Suprapubic skin (tissue), 4 donors: ENCODE results near the gene RPS6KA2. TPM values are rescaled to one million over a fixed set of nuclear protein-coding genes. Genes with fewer than 3 reads are reported as not detected.

Experiments
- DNase-seq, 2 donors: peaks; one replicate each; pipeline ENCODE4 v3.0.0-alpha.2; 2019; ENCODE audit warnings: low spot score in 2 of 2
- H3K27ac ChIP-seq: fragments of 200-600 bp; sonication (generic); one replicate; pipeline ENCODE4 v1.5.1; 2019
- H3K27me3 ChIP-seq: fragments of 200-600 bp; sonication (generic); one replicate; pipeline ENCODE4 v1.5.1; 2019
- H3K36me3 ChIP-seq: fragments of 200-600 bp; sonication (generic); one replicate; pipeline ENCODE4 v1.5.1; 2019
- H3K4me1 ChIP-seq: fragments of 200-600 bp; sonication (generic); one replicate; pipeline ENCODE4 v1.5.1; 2019
- H3K4me3 ChIP-seq: fragments of 200-600 bp; sonication (generic); one replicate; pipeline ENCODE4 v1.5.1; 2019; ENCODE audit warnings: mild to moderate bottlenecking
- H3K9me3 ChIP-seq: fragments of 200-600 bp; sonication (generic); one replicate; pipeline ENCODE4 v1.5.1; 2019
- EP300 ChIP-seq: sonication (generic); formaldehyde crosslinking; IDR thresholded peaks from one replicate; pipeline ENCODE4 v1.6.1; 2017; ENCODE audit warnings: antibody characterized with exemption
- POLR2A ChIP-seq, 2 donors: fragments of 450-650 bp; IDR thresholded peaks; one replicate each; pipeline ENCODE4 v1.6.1; 2017; ENCODE audit warnings: antibody characterized with exemption in 2 of 2, mild to moderate bottlenecking in 2 of 2, moderate library complexity in 2 of 2
- POLR2AphosphoS5 ChIP-seq, 3 donors: sonication (generic); formaldehyde crosslinking; IDR thresholded peaks; one replicate each; pipeline ENCODE4 v1.6.1; 2017; ENCODE audit warnings: antibody characterized with exemption in 3 of 3
- WGBS: methylation state at CpG from one replicate; pipeline ENCODE4 v1.1.5; 2018; 5-methylcytosine and 5-hydroxymethylcytosine counted together
- total RNA-seq, 4 donors: library from RNA; depleted of rRNA; stranded (reverse); fragments of >200 nt; gene quantifications; one replicate each; pipeline ENCODE4 v1.1.0, GENCODE V29; 2016
- TF ChIP-seq, protein P1 (sequence below), 2 donors: fragments of 200-600 bp in 1 of 2; fragments of 450-650 bp in 1 of 2; sonication (generic) in 1 of 2; IDR thresholded peaks; one replicate each; pipeline ENCODE4 v1.5.1; 2016 to 2019; ENCODE audit warnings: antibody characterized with exemption in 2 of 2, mild to moderate bottlenecking in 1 of 2, moderate library complexity in 1 of 2

The RPS6KA2 gene
- total RNA-seq, 4 donors from 2014 or later, result 24.2 to 38.5 (median 32.3) TPM

DNA sequence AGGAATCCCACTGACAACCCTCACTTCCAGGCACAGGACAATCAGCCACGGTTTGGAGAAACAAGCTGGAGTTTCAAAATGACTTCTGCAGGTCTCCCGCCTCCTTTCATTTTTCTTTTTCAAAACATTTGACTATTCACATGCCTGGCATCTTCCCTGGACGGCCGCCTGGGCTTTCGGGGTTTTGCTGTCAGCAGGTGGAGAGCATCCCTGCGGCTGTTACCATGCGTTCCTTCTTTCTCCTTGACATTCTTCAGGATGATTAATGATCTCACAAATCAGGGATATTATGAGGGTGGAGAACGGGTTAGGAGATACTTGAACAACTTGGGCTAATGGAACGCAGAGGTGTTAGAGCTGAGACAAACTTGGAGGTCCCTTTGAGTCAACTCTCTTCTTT, 101.5 kb downstream of the RPS6KA2 start:
- no peaks in the 10 kb centered on the region for H3K9me3 ChIP-seq
- no peak overlapping the region for H3K4me3 ChIP-seq
- 84% methylated on average over 9 of the region's 9 CpGs for WGBS
- no peaks in the 10 kb centered on the region for H3K27me3 ChIP-seq
- H3K27ac ChIP-seq, result no peak overlapping the region
- no peaks in the 10 kb centered on the region for H3K4me1 ChIP-seq
- H3K36me3 ChIP-seq, result peaks cover 21% of the 10 kb centered on the region
- DNase-seq, result no peak
- TF ChIP-seq, protein P1, sequence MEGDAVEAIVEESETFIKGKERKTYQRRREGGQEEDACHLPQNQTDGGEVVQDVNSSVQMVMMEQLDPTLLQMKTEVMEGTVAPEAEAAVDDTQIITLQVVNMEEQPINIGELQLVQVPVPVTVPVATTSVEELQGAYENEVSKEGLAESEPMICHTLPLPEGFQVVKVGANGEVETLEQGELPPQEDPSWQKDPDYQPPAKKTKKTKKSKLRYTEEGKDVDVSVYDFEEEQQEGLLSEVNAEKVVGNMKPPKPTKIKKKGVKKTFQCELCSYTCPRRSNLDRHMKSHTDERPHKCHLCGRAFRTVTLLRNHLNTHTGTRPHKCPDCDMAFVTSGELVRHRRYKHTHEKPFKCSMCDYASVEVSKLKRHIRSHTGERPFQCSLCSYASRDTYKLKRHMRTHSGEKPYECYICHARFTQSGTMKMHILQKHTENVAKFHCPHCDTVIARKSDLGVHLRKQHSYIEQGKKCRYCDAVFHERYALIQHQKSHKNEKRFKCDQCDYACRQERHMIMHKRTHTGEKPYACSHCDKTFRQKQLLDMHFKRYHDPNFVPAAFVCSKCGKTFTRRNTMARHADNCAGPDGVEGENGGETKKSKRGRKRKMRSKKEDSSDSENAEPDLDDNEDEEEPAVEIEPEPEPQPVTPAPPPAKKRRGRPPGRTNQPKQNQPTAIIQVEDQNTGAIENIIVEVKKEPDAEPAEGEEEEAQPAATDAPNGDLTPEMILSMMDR (IDR thresholded peaks at IDR 0.05), result no peak
- TF ChIP-seq EP300 (no peak), POLR2AphosphoS5 (IDR thresholded peaks at IDR 0.05) (no peak), POLR2A (IDR thresholded peaks at IDR 0.05) (no peak)

DNA sequence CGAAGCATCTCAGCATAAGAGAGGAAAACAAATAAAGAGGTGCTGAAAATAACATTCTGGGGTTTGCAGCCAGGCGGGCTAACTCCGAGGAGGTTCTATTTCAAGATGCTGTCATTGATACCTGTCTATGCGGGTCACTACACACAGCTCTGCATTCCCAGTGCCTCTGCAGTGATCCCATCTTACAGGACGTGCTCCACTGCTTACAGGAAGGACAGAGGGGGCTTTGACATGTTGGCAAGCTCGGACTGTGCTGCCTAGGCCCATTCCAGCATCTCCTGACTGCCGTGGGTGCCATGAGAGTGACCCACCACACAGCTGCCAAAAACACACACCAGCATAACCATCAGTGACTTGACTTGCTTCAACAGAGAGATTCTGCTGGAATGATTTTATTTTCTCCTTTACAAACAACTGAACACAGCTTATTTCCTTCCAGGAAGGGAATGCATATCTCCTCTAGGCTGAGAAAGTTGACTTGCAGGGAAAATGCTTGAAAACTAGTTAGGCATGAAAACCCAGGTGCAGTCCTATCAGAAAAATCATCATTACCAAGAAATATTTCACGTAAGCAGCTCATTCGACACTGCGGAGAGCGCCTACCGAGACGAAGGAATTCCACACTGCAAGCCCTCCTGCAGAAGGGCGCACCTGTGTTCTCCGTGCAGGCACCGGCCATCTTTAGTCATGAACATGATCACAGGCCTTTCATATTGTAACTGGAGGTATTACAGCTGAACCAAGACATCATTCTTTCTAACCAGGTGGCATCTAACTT, 103.1 kb downstream of the RPS6KA2 start:
- Histone ChIP-seq H3K9me3 (no peaks in the 10 kb centered on the region), H3K36me3 (peaks cover 12% of the 10 kb centered on the region), H3K4me3 (no peak overlapping the region), H3K27me3 (no peaks in the 10 kb centered on the region), H3K4me1 (no peaks in the 10 kb centered on the region), H3K27ac (no peak overlapping the region)
- 80% methylated on average over 16 of the region's 16 CpGs for WGBS
- no peak for DNase-seq
- TF ChIP-seq POLR2A (IDR thresholded peaks at IDR 0.05), result no peak
- no peak for TF ChIP-seq POLR2AphosphoS5 (IDR thresholded peaks at IDR 0.05)
- no peak for TF ChIP-seq EP300
- TF ChIP-seq, protein P1 (IDR thresholded peaks at IDR 0.05), result no peak

DNA sequence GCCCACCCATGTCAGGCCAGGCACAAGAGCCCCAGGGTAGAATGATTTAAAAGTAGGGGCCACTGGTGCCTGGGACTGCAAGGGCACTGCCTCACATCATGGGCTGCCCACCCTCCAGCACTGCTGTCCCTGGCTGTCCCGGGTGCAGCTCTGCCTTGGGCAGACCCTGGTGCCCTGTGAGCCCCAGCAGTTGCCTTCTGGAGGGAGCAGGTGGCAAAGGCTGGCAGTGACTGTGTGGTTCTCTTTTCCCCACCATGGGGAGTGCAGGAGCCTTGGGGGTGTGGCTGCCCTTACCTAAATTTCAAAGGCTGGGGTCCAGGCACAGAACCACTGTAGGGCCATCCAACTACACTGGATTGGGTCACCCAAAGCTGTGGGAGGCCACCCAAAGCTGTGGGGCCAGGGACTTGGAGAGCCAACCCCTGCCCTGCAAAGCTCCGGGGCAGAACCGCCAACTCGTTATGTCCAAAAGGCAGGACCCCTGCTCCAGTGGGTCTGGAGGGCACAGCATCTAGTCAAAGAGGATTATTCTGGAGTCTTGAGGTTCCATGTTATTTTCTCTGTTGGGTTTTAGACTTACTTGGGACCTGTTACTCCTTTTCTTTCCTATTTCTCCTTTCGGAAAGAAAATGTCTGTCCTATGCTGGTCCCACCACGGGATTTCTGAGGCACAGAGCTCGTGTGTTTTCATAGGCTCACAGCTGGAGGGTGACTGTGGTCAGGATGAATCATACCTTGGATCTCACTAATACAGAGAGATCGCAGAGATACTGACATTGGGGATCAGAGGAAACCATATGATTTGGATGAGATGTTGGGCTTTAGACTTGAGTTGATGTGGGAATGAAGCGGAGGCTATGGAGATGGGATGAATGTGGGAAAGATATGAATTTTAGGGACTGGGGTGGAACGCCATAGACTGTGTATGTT, 105.9 kb downstream of the RPS6KA2 start:
- H3K36me3 ChIP-seq, result peaks cover 12% of the 10 kb centered on the region
- no peak overlapping the region for H3K27ac ChIP-seq
- H3K27me3 ChIP-seq, result no peaks in the 10 kb centered on the region
- DNase-seq, result no peak
- H3K4me1 ChIP-seq, result no peaks in the 10 kb centered on the region
- H3K4me3 ChIP-seq, result no peak overlapping the region
- TF ChIP-seq POLR2A (IDR thresholded peaks at IDR 0.05), result no peak
- TF ChIP-seq, protein P1 (IDR thresholded peaks at IDR 0.05), result no peak
- WGBS, result 97% methylated on average over 10 of the region's 10 CpGs
- H3K9me3 ChIP-seq, result no peaks in the 10 kb centered on the region

DNA sequence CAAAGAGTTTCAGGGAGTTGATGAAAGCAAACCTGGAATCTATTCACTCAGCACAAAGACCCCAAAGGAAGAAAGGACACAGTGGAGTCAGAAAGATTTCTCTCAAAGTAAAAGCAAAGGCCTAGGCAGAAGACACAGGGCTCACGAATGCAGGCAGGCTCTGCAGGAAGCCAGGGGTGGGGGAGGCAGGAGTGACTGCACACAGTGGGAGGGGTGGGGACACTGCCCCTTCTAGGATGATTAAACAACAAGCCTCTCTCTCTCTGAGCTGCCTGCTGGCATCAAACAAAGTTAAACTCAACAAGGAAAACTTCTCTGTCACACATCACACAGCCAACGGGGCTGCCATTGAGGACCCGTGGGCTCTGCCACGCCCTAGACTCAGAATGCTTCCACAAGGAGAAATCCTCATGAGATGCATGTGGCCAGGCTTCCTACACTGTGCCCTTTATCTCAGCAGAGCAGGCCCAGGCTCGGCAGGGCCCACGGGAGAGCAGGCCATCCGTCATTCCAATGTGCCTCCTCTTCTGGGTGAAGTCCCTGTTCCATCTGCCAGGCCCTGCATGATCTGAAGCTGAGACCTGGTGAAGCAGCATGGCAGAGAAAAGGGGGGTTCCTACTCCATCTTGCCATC, 110.7 kb downstream of the RPS6KA2 start:
- TF ChIP-seq, protein P1 (IDR thresholded peaks at IDR 0.05), result no peak
- TF ChIP-seq POLR2A (IDR thresholded peaks at IDR 0.05) (no peak), POLR2AphosphoS5 (IDR thresholded peaks at IDR 0.05) (no peak), EP300 (no peak)
- Histone ChIP-seq H3K27ac (no peak overlapping the region), H3K9me3 (no peaks in the 10 kb centered on the region), H3K4me1 (no peaks in the 10 kb centered on the region), H3K36me3 (peaks cover 11% of the 10 kb centered on the region), H3K27me3 (no peaks in the 10 kb centered on the region), H3K4me3 (no peak overlapping the region)
- DNase-seq, result no peak
- WGBS, result 81% methylated on average over 7 of the region's 7 CpGs
